ENCODE data around the gene LGI1. TPM values are rescaled to one million over a fixed set of nuclear protein-coding genes. Genes with fewer than 3 reads are reported as not detected.

Gene LGI1
- total RNA-seq, 1 experiment from 2014 or later, result not detected

- ChIA-PET CTCF (interaction anchor here (0.5 to 2.5 kb wide), 4 partner anchors 18 to 165 kb away, joined by 4 to 16 read pairs (median 5); partner anchors contain the start of gene FRA10AC1), POLR2A (no interaction called here)
- ATAC-seq (no peak), DNase-seq (ENCODE audit: low spot score) (no peak)
- no peak overlapping the region for H3K4me3 Mint-ChIP-seq
- TF ChIP-seq SMAD3 (CRISPR knock-in tag; IDR thresholded peaks at IDR 0.05; ENCODE audit: borderline replicate concordance) (no peak), ETV6 (CRISPR knock-in tag; IDR thresholded peaks at IDR 0.05) (no peak), PREB (CRISPR knock-in tag; IDR thresholded peaks at IDR 0.05; ENCODE audit: borderline replicate concordance) (no peak), GRHL2 (CRISPR knock-in tag; IDR thresholded peaks at IDR 0.05; ENCODE audit: insufficient replicate concordance, severe bottlenecking) (no peak), ATF3 (CRISPR knock-in tag; conservative IDR thresholded peaks at IDR 0.05) (no peak), JUN (CRISPR knock-in tag; IDR thresholded peaks at IDR 0.05) (no peak), USF1 (CRISPR knock-in tag; IDR thresholded peaks at IDR 0.05) (no peak), ZNF416 (CRISPR knock-in tag; IDR thresholded peaks at IDR 0.05) (no peak), SOX15 (CRISPR knock-in tag; IDR thresholded peaks at IDR 0.05) (no peak), E2F5 (CRISPR knock-in tag; IDR thresholded peaks at IDR 0.05) (no peak), CREB1 (CRISPR knock-in tag; IDR thresholded peaks at IDR 0.05) (no peak), ZNF512 (CRISPR knock-in tag; IDR thresholded peaks at IDR 0.05; ENCODE audit: borderline replicate concordance) (no peak), AFF4 (CRISPR knock-in tag; IDR thresholded peaks at IDR 0.05; ENCODE audit: borderline replicate concordance) (no peak), TCF7 (CRISPR knock-in tag; IDR thresholded peaks at IDR 0.05; ENCODE audit: low read depth) (no peak), TEAD1 (CRISPR knock-in tag; IDR thresholded peaks at IDR 0.05) (no peak), NR2C2 (CRISPR knock-in tag; IDR thresholded peaks at IDR 0.05) (no peak), TEAD4 (CRISPR knock-in tag; IDR thresholded peaks at IDR 0.05) (no peak), ZNF425 (CRISPR knock-in tag; conservative IDR thresholded peaks at IDR 0.05) (no peak), PRRX2 (CRISPR knock-in tag; IDR thresholded peaks at IDR 0.05) (no peak)
- H3K36me3 Mint-ChIP-seq, result no peaks in the 10 kb centered on the region
- peaks cover 14% of the 10 kb centered on the region for H3K4me1 Mint-ChIP-seq
- H3K27ac Mint-ChIP-seq, result no peak overlapping the region
- H3K9me3 Mint-ChIP-seq, result no peaks in the 10 kb centered on the region
- peaks cover 2% of the 10 kb centered on the region; the same call in 1 of the 2 replicates for H3K27me3 Mint-ChIP-seq (ENCODE audit: low read depth)
Observed at GRCh38 chr10:93719901-93720300, 37.8 kb upstream of the LGI1 start.
